Keratinocyte (primary cell): ENCODE data around the gene PPEF1. TPM values are rescaled to one million over a fixed set of nuclear protein-coding genes. Genes with fewer than 3 reads are reported as not detected.

Source experiments
- DNase-seq: peaks from one replicate; pipeline ENCODE4 v3.0.0-alpha.2; 2011; ENCODE audit warnings: low read depth, missing footprints, low spot score
- FAIRE-seq: peaks from 2 replicates; lab custom pipeline; 2011; peaks lifted over from hg19 to GRCh38; lab: Jason Lieb, UNC
- H2AFZ ChIP-seq: 2 replicates; pipeline ENCODE4 v1.6.0; 2012; ENCODE audit warnings: low read length, control low read depth, inconsistent platforms; ENCODE audit not compliant: control insufficient read depth
- H3K27ac ChIP-seq: 2 replicates; pipeline ENCODE4 v1.5.1; 2011; ENCODE audit warnings: low read length; ENCODE audit not compliant: control insufficient read depth, insufficient read depth
- H3K27me3 ChIP-seq: 3 replicates; pipeline ENCODE4 v1.6.0; 2011; ENCODE audit warnings: low read length; ENCODE audit not compliant: control insufficient read depth, insufficient read depth; ENCODE audit errors: extremely low read depth
- H3K36me3 ChIP-seq, 2 experiments: 2 replicates in 1 of 2; 3 replicates in 1 of 2; pipeline ENCODE4 v1.5.1; 2011; ENCODE audit warnings: low read length in 2 of 2, mild to moderate bottlenecking in 1 of 2; ENCODE audit not compliant: control insufficient read depth in 2 of 2, insufficient read depth in 2 of 2; ENCODE audit errors: extremely low read depth in 1 of 2
- H3K4me1 ChIP-seq: 3 replicates; pipeline ENCODE4 v1.5.1; 2011; ENCODE audit warnings: low read length; ENCODE audit not compliant: control insufficient read depth, insufficient read depth; ENCODE audit errors: extremely low read depth
- H3K4me2 ChIP-seq: 3 replicates; pipeline ENCODE4 v1.6.0; 2011; ENCODE audit warnings: low read depth, low read length; ENCODE audit not compliant: control insufficient read depth, insufficient read depth; ENCODE audit errors: extremely low read depth
- H3K4me3 ChIP-seq, 3 experiments: fragments of 200-600 bp in 1 of 3; sonication (generic) in 1 of 3; 2 replicates in 2 of 3; 3 replicates in 1 of 3; pipeline ENCODE4 v1.5.1; 2011 to 2016; ENCODE audit warnings: low read length in 3 of 3, mild to moderate bottlenecking in 3 of 3, control low read depth in 2 of 3, inconsistent platforms in 1 of 3, low read depth in 1 of 3, mixed read lengths in 1 of 3, mixed run types in 1 of 3, moderate library complexity in 1 of 3; ENCODE audit not compliant: control insufficient read depth in 2 of 3, insufficient read depth in 2 of 3; ENCODE audit errors: extremely low read depth in 1 of 3
- H3K79me2 ChIP-seq: 2 replicates; pipeline ENCODE4 v1.6.0; 2012; ENCODE audit warnings: low read length; ENCODE audit not compliant: control insufficient read depth, insufficient read depth
- H3K9ac ChIP-seq: 3 replicates; pipeline ENCODE4 v1.6.0; 2011; ENCODE audit warnings: low read length; ENCODE audit not compliant: control insufficient read depth, insufficient read depth; ENCODE audit errors: extremely low read depth
- H3K9me1 ChIP-seq: 3 replicates; pipeline ENCODE4 v1.6.0; 2011; ENCODE audit warnings: low read length; ENCODE audit not compliant: control insufficient read depth, insufficient read depth; ENCODE audit errors: extremely low read depth
- H3K9me3 ChIP-seq: 2 replicates; pipeline ENCODE4 v1.5.1; 2012; ENCODE audit warnings: low read depth, low read length; ENCODE audit not compliant: control insufficient read depth
- H4K20me1 ChIP-seq: 3 replicates; pipeline ENCODE4 v1.6.0; 2011; ENCODE audit warnings: low read length; ENCODE audit not compliant: control insufficient read depth, insufficient read depth; ENCODE audit errors: extremely low read depth
- CTCF ChIP-seq, 3 experiments: IDR thresholded peaks in 1 of 3; conservative IDR thresholded peaks in 1 of 3; optimal IDR thresholded peaks in 1 of 3; 2 replicates in 2 of 3; 3 replicates in 1 of 3; pipeline versions ENCODE3 to v1.5.1; 2011; ENCODE audit warnings: low read length in 3 of 3, mild to moderate bottlenecking in 3 of 3, moderate library complexity in 2 of 3, control low read depth in 1 of 3, inconsistent platforms in 1 of 3; ENCODE audit not compliant: insufficient read depth in 2 of 3; ENCODE audit errors: extremely low read depth in 1 of 3
- EZH2 ChIP-seq: IDR thresholded peaks from one replicate; pipeline ENCODE4 v1.6.1; 2012; ENCODE audit warnings: inconsistent platforms, mild to moderate bottlenecking, low read length, moderate library complexity
- dilution Hi-C: fragments of 300-500 bp; cut with MboI; formaldehyde crosslinking; loops from one replicate; pipeline ENCODE4 v1.7.0; 2020; ENCODE audit warnings: low sequenced_read_pairs; ENCODE audit not compliant: extremely low pct_ligation_motif_present
- polyA plus RNA-seq, 5 experiments: library from polyadenylated mRNA; depleted of rRNA in 3 of 5; stranded (reverse) in 3 of 5; stranded (forward) in 1 of 5; unstranded in 1 of 5; fragments of >200 nt; gene quantifications; 1 replicate in 1 of 5; 2 replicates in 3 of 5; 3 replicates in 1 of 5; pipeline versions ENCODE4 v1.2.1 to v1.2.3, GENCODE V29; 2011 to 2012; ENCODE audit warnings: missing spikeins in 2 of 5, low read depth in 1 of 5, low replicate concordance in 1 of 5

Gene PPEF1
- polyA plus RNA-seq, 1 donor (not counting 4 experiments of a cell fraction or from before 2014, with no cell fraction given): not detected

GRCh38 chrX:18696653-18697052, 10.8 kb upstream of the PPEF1 start:
- H2AFZ ChIP-seq: no peak overlapping the region
- dilution Hi-C loops: no loop called here
- FAIRE-seq: no peak

GRCh38 chrX:18698737-18699650, 8.5 kb upstream of the PPEF1 start:
- no peaks in the 10 kb centered on the region for H4K20me1 ChIP-seq
- TF ChIP-seq CTCF (optimal IDR thresholded peaks at IDR 0.05 in 1 of 3, IDR thresholded peaks at IDR 0.05 in 1 of 3, conservative IDR thresholded peaks at IDR 0.05 in 1 of 3; ENCODE audit: extremely low read depth in 1 of 3, insufficient read depth in 2 of 3, low read length in 3 of 3) (no peak), EZH2 (no peak)
- H3K4me1 ChIP-seq: peaks cover 4% of the 10 kb centered on the region
- no peak overlapping the region for H3K27ac ChIP-seq
- H3K9me1 ChIP-seq: no peaks in the 10 kb centered on the region
- no peak for DNase-seq
- peaks cover 10% of the 10 kb centered on the region for H3K27me3 ChIP-seq
- no peak overlapping the region for H3K9ac ChIP-seq
- H3K9me3 ChIP-seq: no peaks in the 10 kb centered on the region
- no peak overlapping the region for H3K4me2 ChIP-seq
- no peaks in the 10 kb centered on the region for H3K36me3 ChIP-seq
- no peak for FAIRE-seq
- H3K79me2 ChIP-seq: no peaks in the 10 kb centered on the region
- dilution Hi-C loops: no loop called here
- H2AFZ ChIP-seq: no peak overlapping the region
- no peak overlapping the region for H3K4me3 ChIP-seq

More at GRCh38 chrX:18696653-18697052, 10.8 kb upstream of the PPEF1 start:
- H3K9ac ChIP-seq: no peak overlapping the region
- H3K27me3 ChIP-seq: peaks cover 10% of the 10 kb centered on the region
- TF ChIP-seq CTCF (optimal IDR thresholded peaks at IDR 0.05 in 1 of 3, IDR thresholded peaks at IDR 0.05 in 1 of 3, conservative IDR thresholded peaks at IDR 0.05 in 1 of 3; ENCODE audit: extremely low read depth in 1 of 3, insufficient read depth in 2 of 3, low read length in 3 of 3): no peak
- no peak for TF ChIP-seq EZH2
- H3K9me1 ChIP-seq: no peaks in the 10 kb centered on the region
- no peaks in the 10 kb centered on the region for H3K4me1 ChIP-seq
- H3K4me2 ChIP-seq: no peak overlapping the region
- H3K27ac ChIP-seq: no peak overlapping the region
- no peaks in the 10 kb centered on the region for H3K9me3 ChIP-seq
- H3K79me2 ChIP-seq: no peaks in the 10 kb centered on the region
- no peak overlapping the region for H3K4me3 ChIP-seq
- DNase-seq: no peak
- no peaks in the 10 kb centered on the region for H3K36me3 ChIP-seq
- H4K20me1 ChIP-seq: no peaks in the 10 kb centered on the region
